ENCODE measurements around the gene ROPN1B.
A peak's percentile ranks its signal among the peaks of the same experiment; 100 is the strongest.
"Not testable (repeated sequence)": the region's sequence is repeated elsewhere in the genome, so short reads cannot be mapped to it uniquely, and the experiment has no call there.

The ROPN1B gene

DNA sequence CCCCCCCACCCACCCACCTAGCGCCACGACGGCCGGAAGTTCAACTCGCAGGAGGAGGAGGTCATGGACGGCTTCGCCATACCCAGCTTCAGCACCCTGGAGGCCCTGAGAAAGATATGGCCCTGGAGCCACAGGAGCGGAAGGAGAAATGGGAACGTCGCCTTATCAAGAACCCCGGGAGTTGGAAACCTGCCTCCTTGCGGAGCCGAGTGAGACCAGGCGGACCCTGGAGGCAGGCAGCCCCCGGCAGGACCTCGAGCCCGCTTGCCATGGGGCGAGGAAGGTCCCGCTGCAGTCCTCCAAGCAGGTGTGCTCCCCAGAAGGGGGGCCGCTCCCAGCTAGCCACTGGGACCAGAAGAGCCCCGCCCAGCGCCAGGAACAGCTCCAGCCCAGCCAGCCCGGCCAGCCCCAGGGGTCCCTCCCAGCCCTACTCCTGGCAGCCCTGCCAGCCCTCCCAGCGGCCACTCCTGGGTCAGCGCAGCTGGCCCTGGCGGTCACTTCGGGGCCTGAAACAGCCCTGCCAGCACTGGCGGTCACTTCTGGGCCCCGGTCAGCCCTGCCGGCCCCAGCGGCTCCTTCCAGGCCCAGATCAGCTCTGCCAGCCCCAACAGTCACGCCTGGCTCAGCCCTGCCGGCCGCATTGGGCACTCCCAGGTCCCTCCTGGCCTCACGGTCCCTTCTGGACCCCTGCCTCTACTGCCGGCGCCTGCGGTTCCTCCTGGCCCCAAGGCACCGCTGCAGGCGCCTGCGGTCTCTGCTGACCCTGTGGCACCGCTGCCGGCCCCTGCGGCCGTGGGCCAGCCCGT, 10.3 kb upstream of the ROPN1B start:
- DNase-seq = no peak

DNA sequence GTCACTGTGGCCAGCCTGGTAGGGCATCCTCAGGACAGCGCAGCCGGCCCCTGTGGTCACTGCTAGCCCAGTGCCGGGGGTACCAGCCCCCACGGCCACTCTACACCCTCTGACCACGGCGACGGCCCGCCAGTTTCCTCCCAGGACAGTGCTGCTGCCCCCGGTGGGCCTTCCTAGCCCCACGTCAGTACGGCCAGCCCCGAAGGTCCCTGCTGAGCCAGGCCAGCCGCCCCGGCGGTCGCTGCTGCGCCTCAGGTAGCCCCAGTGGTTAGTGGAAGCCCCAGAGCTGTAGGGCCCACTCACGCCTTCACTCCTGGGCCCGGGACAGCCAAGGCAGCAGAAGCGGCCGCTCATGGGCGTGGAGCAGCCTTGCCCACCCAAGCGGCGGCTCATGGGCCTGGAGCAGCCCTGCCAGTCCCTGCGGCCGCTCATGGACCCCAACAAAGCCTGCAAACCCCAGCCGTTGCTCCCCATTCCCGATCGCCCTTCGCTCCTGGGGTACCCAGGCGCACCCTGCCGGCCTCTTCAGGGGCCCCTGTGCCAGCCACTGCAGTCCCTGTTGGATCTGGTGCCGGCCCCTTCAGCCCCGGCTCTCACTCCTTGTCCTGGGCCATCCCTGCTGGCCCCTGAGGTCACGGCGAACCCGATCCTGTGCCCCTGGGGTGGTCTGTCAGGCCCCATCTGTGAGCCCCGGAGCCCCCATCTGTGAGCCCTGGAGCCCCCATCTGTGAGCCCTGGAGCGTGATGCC, 9.5 kb upstream of the ROPN1B start:
- no peak for DNase-seq

DNA sequence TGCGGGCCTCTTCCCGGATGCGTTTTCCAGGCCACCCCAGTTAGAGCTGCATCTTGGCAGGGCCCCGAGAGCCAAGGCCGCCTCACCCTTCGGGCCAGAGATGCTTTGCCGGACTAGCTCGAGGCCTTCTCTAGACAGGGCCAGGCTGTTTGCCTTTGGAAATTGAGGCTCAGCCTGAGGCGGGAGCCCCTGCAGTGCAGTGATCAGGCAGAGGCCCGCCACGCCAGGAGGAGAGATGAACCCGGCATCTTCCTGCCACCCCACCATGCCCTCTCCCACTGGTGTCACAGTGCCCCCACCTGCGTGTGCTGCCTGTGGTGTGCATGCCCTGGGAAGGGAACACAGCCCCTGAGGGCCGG, 8.9 kb upstream of the ROPN1B start:
- no peak for DNase-seq

DNA sequence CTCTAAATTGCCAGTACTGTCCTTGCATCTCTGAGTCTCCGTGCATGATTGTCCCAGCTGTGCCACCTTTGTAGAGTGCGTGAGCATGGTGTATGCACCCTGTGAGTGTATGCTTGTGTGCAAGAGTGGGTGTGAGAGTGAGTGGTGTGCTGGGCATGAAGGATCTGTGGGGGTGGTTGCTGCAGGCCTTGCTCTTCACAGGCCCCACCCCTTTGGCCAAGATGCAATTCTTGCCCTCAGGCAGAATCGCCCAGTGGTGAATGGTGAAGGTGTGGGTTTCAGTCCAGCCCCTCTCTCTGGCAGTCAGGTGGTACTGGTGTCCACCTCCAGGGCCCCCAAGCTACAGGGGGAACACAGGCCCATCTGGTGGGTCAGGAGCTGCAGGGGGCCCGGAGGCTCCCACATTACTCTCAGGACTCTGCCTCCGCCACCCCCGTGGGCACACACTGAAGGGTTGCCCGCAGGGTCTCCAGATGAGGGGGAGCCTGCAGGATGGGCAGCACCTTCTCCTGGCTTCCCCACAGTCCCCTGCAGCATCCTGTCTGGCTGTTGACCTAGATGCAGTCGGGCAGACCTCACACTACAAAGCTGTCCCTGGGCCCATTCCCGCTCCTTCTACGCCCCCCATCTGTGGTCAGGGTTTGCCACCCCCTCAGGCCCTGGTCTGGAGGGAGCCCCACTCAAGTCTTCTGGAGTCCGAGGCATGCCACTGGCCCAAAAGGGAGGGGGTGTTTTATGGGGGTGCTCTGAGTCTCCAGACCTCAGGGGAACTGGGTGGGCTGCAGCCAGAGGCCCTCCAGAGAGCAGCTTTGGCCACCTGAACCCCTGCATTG, 8.3 kb upstream of the ROPN1B start:
- DNase-seq = no peak

DNA sequence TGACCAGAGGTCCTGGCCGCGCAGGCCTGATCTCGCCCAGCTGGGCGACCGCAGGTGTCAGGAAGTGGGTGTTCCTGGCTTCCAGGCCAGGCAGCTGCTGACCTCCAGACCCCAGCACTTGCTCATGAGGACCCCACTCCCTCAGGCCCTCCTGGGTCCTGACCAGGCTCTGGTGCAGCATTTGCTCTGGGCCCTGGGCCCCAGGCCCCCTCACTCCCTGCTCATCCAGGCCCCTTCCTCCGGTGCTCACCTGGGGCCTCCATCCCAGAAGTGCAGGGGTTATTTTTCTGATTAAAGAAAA, 7.7 kb upstream of the ROPN1B start:
- no peak for DNase-seq

DNA sequence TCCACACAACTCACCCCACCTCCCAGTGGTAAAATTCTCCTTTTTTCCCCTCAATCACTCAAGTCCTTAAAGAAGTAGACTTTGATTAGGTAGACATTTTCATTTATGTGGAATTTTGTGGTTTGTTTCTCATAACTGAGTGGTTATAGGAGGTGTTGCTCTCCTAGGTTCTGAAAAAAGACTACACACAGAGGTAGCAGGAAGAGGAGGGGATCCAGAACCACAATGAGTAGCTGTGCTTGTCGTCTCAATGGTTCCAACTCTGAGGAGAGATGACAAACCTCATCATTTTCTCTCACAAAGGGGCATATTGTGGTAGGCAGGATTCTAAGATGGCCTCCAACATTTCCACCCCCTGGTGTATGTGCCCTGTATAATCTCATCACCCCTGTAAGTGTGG, 5.1 kb upstream of the ROPN1B start:
- not testable (repeated sequence) for DNase-seq

DNA sequence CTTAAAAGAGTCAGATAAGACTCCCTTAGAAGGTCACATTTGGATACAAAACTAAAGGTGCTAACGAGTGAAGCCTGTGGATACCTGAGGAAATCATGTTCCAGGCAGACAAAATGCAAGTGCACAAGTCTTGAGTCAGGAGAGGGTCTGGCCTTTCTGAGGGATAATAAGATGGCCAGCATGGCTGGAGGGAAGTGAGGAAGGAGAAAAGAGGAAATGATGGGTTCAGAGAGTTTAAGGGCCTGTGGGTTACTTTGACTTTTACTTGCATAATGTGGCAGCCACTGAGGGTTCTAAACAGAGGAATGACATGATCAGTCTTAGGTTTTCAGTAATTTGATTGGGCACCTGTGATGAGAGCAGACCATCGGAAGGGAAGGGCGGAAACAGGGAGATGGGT, 3.5 kb upstream of the ROPN1B start:
- DNase-seq = no peak

DNA sequence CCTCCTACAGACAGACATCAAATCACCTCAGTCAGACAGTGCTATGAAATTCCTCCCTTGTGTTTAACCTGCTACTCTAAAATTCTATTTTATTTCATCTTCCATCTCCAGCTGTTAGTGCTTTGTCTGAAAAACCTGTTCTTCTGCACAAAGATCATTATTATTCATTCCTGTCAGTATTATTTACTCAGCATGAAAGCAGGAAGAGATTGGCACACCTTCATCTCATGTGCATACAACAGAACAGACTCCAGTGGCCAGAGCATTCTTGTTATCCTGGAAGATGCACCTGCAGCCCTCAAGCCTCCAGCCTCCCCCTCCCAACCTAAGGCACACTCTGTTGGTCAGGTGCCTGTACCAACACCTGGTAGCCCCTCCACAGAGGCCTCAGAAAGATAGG, 1.8 kb upstream of the ROPN1B start:
- no peak for DNase-seq

DNA sequence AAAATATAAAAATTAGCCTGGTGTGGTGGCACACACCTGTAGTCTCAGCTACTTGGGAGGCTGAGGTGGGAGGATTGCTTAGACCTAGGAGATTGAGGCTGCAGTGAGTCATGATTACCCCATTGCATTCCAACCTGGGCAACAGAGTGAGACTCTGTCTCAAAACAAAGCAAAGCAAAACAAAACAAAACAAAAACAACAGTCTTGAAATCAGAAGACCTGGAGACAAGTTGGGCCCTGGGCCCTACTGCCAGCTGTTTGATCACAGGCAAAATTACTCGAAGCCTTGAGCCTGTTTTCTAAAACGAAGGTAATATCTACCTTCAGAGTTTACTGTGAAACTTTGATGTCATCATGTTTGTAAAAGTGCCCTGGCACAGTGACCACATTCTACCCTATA, 857 bp upstream of the ROPN1B start:
- DNase-seq = not testable (repeated sequence)

DNA sequence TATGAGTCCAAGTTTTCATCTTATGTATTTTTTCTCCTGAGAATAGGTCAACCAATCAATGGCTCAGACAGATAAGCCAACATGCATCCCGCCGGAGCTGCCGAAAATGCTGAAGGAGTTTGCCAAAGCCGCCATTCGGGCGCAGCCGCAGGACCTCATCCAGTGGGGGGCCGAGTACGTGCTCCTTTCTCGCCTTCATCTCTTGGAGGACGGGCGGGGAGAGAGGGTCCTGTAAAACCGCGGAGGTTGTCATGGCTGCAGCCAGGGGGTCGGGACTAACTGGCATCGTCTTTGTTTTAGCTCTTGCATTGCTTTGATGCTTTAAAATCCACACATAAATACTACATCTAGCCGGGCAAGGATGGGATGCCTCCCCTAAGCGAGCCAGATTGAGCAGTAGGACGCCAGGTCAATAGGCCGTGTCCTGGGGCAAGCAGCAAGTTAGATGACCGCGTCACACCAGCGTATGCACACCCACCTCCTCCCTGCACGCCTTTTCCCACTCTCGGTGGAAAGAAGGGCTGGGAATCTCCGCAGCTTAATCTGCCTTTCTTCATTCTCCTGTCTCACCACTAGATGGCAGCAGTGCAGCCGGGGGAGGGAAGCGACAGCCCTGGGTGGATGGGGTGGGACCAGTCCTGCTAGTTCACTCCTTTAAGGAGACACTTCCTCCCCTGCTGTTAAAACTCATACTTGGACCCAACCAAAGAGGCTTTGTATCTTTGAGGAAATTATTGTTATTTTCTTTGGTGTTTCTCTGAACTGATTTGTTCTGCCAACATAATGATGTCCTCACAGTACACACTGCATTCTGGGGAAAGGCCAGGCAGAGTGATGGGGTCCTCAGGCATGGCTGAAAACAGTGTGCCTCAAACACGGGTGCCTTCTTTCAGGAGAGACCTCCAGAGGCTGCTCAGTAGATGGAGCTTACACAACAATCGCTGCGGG, 3.3 kb downstream of the ROPN1B start:
- peak; percentile 14 for DNase-seq

DNA sequence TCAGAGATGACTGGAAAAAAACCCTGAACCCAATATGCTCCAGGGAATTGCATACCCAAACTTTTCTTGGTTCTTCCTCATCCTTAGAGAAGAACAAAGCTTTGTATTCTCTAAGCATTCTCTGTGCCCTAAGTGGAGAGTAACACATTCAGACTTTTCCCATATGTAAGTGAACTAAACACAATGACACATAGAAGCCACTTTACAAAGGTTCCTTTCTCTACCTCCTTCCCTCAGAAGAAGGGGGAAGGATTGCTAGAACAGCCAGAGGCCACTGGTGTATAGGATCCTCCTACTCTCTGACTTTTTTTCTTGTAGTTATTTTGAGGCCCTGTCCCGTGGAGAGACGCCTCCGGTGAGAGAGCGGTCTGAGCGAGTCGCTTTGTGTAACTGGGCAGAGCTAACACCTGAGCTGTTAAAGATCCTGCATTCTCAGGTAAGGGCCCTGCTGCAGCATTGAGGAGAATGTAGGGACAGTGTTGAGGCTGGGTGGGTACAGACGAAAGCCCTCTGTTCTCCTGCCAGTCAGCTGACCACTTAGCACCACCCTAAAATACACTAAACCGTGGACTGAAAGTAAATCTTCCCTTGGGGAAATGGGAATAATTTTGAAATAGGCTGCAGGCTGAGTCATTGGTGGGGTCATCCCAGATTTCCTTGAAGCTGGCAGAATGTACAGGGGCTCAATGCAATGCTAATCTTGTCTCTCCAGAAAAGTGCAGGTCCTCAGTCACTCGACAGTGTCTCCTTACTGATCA, 6.4 kb downstream of the ROPN1B start:
- not testable (repeated sequence) for DNase-seq

DNA sequence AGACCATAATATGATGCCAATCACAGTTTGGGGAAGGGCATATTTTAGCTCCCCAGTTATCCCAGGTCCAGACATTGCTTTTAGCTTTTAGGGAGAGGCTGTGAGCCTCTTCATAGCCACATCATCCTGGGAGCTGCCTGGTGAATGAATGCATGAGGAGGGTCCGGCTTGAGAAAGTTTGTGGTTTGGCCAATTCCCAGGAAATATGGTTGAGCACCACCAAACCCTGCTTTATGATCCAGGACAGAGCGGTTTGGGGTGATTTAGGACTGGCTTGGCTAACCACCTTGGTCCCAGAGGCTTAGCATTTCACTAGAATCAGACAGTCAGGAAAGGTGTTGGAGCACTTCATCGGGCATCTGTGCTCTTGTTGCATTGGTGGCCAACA, 7.0 kb downstream of the ROPN1B start:
- DNase-seq = not testable (repeated sequence)

DNA sequence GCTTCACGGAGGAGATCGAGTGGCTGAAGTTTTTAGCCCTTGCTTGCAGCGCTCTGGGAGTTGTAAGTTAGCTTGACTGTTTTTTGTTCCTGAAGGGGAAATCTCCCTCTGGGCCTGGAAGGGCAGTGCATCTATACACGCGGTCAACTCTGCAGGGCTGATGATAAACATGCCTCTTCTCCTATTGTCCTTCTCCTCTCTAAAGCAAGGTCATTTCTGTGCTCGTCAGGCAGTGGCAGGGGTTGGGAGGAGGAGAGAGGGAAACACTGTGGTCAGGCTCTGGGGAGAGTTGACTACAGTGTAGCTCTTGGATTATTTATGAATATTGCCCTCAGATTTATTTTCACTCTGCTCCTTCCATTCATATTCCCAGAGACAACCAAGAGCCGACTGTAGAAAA, 8.1 kb downstream of the ROPN1B start:
- not testable (repeated sequence) for DNase-seq

DNA sequence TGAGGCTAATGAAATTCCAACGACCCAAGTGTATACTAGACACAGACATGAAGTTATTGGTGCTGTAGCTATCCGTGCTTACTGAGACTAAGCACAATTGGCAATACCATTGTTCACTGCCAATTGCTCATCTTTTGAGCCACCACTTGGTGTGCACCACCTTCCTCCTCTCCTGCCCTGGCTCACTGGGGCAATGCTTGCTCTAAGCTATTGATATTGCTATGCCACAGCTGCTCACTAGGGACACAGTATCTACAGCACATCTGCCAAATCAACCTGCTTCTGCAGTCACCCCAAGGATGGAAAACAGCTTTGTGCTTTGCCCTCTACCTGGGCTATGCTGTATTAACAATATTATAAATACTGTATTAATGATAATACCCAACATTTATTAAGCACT, 16.0 kb downstream of the ROPN1B start:
- not testable (repeated sequence) for DNase-seq

DNA sequence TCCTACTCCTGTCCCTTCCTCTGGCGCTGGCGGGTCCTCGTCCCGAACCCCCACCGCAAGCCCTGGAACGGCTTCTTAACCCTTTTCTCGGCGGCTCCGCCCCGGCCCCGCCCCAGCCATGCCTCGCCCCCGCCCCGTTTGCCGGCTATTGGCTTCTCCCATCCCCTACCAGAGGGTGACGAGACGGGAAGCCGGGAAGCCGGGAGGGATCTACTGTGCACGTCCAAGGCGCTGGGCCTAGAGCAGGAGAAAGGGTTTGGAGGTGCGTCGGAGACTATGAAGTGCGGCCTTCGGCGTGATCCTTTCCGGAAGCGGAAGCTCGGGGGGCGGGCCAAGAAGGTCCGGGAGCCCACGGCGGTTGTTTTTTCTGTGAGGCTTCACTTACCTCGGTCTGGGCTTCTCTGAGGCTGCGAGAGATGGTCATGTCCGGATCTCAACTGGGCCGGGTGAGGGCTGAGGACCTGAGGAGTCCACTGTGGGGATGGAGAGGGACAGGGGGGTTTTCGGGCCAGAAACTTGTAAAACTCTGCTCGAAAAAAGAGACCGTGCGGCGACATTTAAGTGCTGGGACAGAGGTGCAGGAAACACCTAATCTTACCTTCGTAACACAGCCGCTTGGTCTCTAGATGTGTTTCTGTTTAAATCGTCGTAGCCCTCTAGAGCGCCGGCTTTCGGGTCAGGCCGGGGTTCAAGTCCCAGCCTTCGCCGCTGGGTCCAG, 21.4 kb downstream of the ROPN1B start:
- peak; percentile 78 for DNase-seq

DNA sequence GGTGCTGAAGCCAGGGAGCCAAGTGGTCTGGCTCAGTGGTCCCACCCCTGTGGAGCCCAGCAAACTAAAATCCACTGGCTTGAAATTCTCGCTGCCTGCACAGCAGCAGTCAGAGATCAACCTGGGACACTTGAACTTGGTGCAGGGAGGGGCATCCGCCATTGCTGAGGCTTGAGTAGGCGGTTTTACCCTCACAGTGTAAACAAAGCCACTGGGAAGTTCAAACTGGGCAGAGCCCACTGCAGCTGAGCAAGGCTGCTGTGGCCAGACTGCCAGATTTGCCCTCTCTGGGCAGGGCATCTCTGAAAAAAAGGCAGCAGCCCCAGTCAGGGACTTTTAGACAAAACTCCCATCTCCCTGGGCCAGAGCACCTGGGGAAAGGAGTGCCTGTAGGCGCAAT, 27.8 kb downstream of the ROPN1B start:
- DNase-seq = not testable (repeated sequence)

DNA sequence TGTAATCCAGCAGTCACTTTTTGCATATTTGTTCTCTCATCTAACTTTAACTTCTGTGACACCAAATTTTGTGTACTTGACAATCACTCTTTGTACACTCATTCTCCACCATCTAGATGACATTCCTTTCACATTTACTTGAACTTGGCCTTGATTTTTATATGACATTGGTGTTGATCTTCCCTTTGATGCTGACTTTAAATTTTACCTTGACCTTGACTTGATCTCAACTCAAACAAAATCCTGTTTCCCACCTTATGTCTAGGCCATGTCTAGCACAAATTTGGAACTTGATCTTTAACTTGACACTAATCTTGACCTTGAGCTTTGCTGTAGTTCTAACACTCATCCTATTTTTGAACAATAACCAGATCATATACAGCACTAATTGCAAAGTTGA, 33.2 kb downstream of the ROPN1B start:
- no peak for DNase-seq

DNA sequence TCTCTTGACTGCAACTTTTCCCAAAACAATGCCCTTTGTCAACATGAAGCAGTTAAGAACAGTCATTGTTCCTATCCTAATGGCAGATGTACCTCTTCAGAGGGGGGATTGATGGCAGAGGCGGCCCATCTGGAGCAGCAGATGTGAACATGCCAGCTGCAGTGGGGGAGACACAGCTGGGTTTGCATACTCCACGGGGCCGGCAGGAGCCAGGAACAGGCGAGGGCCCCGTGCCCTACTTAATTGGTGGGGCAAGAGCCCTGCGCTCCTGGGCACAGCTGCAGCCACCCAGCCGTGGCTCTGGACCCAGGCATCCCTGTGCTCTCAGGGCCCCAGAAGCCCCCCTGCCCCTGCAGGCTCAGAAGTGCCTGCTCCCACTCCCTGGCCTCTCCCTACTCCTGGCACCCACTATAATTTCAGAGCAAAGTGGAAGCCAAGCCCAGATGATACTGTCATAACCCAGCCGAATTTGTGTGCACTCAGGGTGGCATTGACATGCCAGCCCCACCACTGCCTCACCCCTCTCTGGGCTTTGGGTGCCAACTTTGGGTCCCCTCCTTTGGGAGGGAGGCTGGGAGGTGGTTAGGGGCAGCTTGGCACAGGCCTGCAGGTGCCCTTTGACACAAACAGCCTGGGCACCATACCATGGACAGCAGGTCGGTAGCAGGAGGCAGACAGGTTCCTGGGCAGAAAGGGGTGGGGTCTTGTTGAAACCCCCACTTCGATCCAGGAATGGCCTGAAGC, 34.6 kb downstream of the ROPN1B start:
- no peak for DNase-seq

DNA sequence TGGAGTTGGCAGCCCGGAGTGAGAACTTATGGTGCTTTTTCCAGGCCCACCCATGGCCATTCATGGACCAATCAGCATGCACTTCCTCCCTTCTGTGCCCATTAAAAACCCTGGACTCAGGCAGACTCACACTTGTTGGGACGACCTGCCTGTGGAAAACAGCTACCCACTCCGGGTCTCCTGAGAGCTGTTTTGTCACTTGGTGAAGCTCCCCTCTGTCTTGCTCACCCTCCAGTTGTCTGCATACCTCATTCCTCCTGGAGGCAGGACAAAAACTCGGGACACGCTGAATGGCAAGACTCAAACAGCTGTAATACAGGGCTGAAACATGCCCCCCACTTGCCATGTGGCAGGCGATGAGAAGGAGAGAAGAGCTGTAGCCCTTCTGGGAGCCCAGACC, 35.2 kb downstream of the ROPN1B start:
- DNase-seq = no peak

DNA sequence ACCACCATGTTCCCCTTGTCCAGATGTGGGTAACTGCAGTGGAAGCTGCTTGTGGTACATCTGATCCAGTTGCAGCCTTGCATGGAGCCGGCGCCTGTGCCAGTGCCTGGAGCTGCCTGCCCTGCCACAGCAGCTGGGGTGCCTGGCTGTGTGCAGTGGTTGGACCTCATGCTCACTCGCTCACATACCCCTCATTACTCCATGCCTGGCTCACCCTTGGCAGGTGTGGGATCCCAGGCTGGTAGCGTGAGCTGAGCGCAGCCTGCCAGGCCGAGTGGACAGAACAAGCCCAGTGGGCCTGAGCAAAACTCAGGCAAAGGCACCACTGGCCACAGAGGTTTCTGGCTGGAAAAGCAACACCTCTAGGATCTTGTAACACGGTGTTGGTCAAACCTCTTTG, 35.7 kb downstream of the ROPN1B start:
- DNase-seq = no peak

All from stimulated activated CD4-positive, alpha-beta T cell treated with anti-CD3 and anti-CD28 coated beads, Interleukin-1b, Interleukin-23, amount 100 ng/mL, for 48 hours (primary cell).